HTR-8/SVneo (cell line): ENCODE results near the gene CPNE9.

Source experiments
- DNase-seq: peaks from one replicate; pipeline ENCODE4 v3.0.0; 2011; ENCODE audit warnings: low spot score, mixed read lengths; ENCODE audit not compliant: insufficient read length
- FAIRE-seq: peaks from 2 replicates; lab custom pipeline; 2011; peaks lifted over from hg19 to GRCh38; lab: Jason Lieb, UNC

The CPNE9 gene

GRCh38 chr3:9743548-9743947 is 39.9 kb downstream of the CPNE9 start:
- DNase-seq (no peak), FAIRE-seq (no peak)

- no peak for DNase-seq
- no peak for FAIRE-seq
These were observed 40.5 kb downstream of the CPNE9 start for GRCh38 chr3:9744162-9744561.

GRCh38 chr3:9745521-9745920 is 41.9 kb downstream of the CPNE9 start:
- FAIRE-seq = no peak
- no peak for DNase-seq

- DNase-seq (no peak), FAIRE-seq (no peak)
These were observed 42.7 kb downstream of the CPNE9 start for GRCh38 chr3:9746330-9746729.

GRCh38 chr3:9747267-9747666 is 43.6 kb downstream of the CPNE9 start:
- DNase-seq = no peak
- FAIRE-seq = no peak

GRCh38 chr3:9748031-9748430 is 44.4 kb downstream of the CPNE9 start:
- FAIRE-seq (no peak), DNase-seq (no peak)

GRCh38 chr3:9749296-9749644 is 45.6 kb downstream of the CPNE9 start:
- FAIRE-seq (no peak), DNase-seq (no peak)

GRCh38 chr3:9749645-9750555 is 46.3 kb downstream of the CPNE9 start, which contains the start of gene OGG1:
Gene OGG1, plus strand, starts transcription at chr3:9749952. Its CDS starts 335 bp downstream, at chr3:9750287.
- FAIRE-seq (no peak), DNase-seq (peak; percentile 99)

- FAIRE-seq (no peak), DNase-seq (no peak)
These were observed 47.2 kb downstream of the CPNE9 start for GRCh38 chr3:9750556-9751411.

GRCh38 chr3:9754678-9755077 is 51.0 kb downstream of the CPNE9 start:
- no peak for FAIRE-seq

GRCh38 chr3:9757427-9757826 is 53.8 kb downstream of the CPNE9 start:
- DNase-seq = no peak
- no peak for FAIRE-seq

More at GRCh38 chr3:9754678-9755077, 51.0 kb downstream of the CPNE9 start:
- no peak for DNase-seq

- FAIRE-seq (no peak), DNase-seq (no peak)
These were observed 57.3 kb downstream of the CPNE9 start for GRCh38 chr3:9760779-9761505.

- DNase-seq (no peak), FAIRE-seq (no peak)
These were observed 58.3 kb downstream of the CPNE9 start for GRCh38 chr3:9761919-9762318.

GRCh38 chr3:9762871-9763270 is 59.2 kb downstream of the CPNE9 start:
- DNase-seq (no peak), FAIRE-seq (no peak)

GRCh38 chr3:9765865-9766264 is 62.2 kb downstream of the CPNE9 start:
- DNase-seq (no peak), FAIRE-seq (no peak)

- DNase-seq = no peak
- FAIRE-seq = no peak
These were observed 63.8 kb downstream of the CPNE9 start for GRCh38 chr3:9767418-9767817.

GRCh38 chr3:9768141-9768775 is 64.6 kb downstream of the CPNE9 start:
- FAIRE-seq (no peak), DNase-seq (no peak)

- no peak for FAIRE-seq
- no peak for DNase-seq
These were observed 65.4 kb downstream of the CPNE9 start for GRCh38 chr3:9769012-9769411.

- FAIRE-seq = no peak
- DNase-seq = peak; percentile 75
These were observed 66.0 kb downstream of the CPNE9 start, which contains the start of gene CAMK1 for GRCh38 chr3:9769426-9770275. Gene CAMK1, minus strand, starts transcription at chr3:9769947. Its CDS starts 2,198 bp downstream, at chr3:9767749.
